ENCODE data around the gene SLC36A1.

- TF ChIP-seq EZH2 (IDR thresholded peaks at IDR 0.05; ENCODE audit: borderline replicate concordance) (no peak), CTCF (IDR thresholded peaks at IDR 0.05; ENCODE audit: poor library complexity) (no peak), EZH2phosphoT487 (IDR thresholded peaks at IDR 0.05; ENCODE audit: low read depth, severe bottlenecking, unreplicated experiment) (no peak)
Observed at GRCh38 chr5:151451626-151452520, 4.5 kb downstream of the SLC36A1 start.
